HG02642 (cell line): Measurements from ENCODE around the gene DIABLO.
"Not testable (repeated sequence)": the region's sequence is repeated elsewhere in the genome, so short reads cannot be mapped to it uniquely, and the experiment has no call there.

Experiments used
- ATAC-seq: cut with Tn5 transposase; IDR thresholded peaks from one replicate; pipeline ENCODE4 v1.9.1; 2021; ENCODE audit warnings: mild to moderate bottlenecking; ENCODE audit not compliant: unreplicated experiment, poor library complexity

The DIABLO gene

DNA sequence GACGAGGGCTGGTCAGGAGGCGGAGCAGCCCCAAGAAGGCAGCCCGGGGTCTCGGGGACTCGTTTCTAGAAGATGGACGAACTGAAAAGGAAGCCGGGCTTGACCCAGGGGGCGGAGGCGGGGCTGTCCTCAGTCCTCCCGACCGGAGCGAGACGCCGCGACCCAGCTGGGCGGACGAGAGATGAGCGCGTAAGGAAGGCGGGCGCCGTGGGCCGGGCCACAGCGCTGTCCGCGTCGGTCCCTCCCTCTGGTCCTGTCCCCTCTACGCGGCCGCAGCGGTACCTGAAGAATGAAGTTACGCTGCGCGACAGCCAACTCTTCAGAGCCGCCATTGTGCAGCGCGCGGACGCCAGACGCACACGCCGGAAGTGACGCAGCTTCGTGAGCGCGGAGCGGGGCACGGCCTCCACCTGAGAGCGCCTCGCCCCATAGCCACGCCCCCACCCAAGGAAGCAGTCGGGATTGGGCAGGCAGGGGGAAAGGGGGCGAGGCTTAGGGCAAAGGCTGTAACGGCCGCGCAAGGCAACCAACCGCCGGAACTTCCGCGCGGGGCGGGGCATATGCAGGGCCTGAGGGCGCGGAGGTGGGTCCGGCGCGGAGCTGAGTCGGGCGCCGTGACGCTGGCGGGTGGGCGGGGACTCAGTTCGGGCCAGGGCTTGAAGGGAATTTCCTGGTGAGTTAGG lies at the start of gene DIABLO:
Gene DIABLO, minus strand, starts transcription at position 370 of the 683 bp plus-strand sequence. Its CDS starts 38 bp downstream, at position 332.
- ATAC-seq, result peak; percentile 89

DNA sequence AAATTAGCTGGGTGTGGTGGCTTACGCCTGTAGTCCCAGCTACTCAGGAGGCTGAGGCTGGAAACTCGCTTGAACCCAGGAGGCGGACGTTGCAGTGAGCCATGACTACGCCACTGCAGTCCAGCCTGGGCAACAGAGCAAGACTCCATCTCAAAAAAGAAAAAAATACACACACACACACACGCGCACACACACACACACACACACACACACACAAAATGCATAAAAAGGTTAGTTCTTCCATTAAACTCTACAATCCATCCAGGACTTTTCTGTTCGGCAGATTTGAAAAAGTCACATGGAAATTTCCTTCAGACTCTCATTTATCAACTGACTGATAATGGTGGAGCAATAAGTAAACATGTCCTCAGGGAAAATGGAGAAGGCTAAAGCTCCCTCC lies 49.6 kb upstream of the DIABLO start:
- no peak for ATAC-seq

DNA sequence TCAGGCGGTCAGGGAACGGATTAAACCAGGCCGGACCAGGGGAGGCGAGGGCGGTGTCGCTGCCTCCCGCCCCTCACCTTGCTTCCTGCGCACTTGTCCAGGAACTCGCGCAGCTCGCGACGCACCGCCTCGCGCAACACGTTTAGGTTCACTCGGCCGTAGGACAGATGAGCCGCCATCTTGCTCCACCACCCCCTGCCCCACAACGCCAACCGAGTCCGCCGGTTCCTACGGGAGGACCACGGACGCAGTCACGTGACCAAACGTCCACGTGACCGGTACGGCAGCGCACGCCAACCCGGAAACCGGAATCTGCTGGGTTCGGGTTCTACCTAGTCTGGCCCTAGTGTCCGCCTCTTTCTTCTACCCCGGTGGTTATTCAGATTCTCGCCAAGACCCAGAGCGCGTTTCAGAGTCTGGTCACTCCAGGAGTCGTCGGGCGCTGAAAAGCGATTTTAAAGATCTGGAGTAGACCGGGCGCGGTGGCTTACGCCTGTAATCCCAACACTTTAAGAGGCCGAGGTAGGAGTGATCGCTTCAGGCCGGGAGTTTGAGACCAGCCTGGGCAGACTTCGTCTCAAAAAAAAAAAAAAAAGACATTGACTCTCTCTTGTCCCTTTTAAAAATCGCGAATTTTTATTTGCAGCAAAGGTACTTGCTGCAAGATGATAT lies 40.5 kb upstream of the DIABLO start, which contains the start of gene VPS33A:
Gene VPS33A, minus strand, starts transcription at position 265 of the 672 bp plus-strand sequence. Its CDS starts 86 bp downstream, at position 179.
- ATAC-seq, result peak; percentile 90

DNA sequence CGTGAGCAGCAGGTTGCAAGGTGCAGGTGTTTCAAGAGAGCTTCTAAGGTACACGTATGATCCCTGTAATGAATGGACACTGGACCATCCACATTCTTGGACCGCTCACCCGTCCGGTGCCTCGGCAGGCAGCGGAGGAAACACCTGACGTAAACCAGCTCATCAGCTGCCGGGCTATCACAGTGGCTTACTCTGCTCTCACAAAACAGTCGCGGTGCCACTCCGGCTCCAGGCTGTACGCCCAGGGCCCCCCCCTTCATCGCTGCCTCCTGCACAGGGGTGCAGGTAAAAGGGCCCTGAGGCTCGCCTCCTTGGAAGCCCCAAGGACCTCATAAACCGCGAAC lies 40.0 kb upstream of the DIABLO start:
- peak; percentile 37 for ATAC-seq

DNA sequence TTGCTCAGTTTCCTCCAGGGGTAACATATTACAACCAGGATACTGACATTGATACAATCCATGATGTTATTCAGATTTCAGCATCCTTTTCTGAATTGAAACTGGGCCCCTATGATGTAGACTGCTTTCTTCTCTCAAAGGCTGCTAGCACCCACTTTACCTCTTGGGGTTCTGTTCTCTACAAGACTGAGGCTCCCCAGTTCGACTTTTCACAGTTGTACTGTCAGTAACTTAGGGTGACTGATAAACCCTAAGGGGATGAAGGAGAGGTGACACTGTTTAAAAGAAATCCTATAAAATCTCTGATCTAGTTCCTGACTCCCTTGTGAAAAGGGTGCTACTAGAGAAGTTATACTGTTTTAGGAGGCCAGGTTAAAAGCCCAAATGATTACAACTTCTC lies 39.6 kb upstream of the DIABLO start:
- no peak for ATAC-seq

DNA sequence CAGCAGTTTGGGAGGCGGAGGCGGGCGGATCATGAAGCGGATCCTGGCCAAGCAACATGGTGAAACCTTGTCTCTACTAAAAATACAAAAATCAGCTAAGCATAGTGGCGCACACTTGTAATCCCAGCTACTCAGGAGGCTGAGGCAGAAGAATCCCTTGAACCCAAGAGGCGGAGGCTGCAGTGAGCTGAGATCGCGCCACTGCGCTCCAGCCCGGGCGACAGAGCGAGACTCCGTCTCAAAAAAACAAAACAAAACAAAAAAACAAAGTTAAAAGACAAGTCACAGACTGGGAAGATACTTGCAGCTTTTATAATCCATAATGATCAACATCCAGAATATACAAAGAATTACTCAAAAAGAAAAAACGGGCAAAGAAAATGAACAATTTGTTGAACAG lies 34.9 kb upstream of the DIABLO start:
- not testable (repeated sequence) for ATAC-seq

DNA sequence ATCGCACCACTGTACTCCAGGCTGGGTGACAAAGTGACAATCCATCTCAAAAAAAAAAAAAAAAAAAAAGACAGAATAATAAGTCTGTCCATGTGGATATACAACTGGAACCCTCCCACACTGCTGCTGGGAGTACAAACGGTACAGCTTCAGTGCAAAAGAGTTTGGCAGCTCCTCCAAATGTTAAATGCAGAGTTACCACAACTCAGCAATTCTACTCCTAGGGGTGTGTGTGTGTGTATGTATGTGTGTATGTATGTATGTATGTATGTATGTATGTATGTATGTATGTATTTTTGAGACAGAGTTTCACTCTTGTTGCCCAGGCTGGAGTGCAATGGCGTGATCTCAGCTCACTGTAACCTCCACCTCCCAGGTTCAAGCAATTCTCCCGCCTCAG lies 33.1 kb upstream of the DIABLO start:
- not testable (repeated sequence) for ATAC-seq

DNA sequence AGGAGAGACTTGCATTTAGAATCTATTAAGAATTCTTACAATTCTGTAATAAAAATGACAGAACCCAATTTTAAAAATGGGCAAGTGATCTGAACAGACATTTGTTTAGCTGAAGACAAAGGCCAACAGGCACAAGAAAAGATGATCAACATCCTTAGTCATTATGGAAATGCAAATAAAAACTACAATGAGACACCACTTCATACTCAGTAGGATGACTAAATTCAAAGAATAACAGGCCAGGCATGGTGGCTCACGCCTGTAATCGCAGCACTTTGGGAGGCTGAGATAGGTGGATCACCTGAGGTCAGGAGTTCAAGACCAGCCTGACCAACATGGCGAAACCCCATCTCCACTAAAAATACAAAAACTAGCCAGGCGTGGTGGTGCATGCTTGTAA lies 32.6 kb upstream of the DIABLO start:
- ATAC-seq, result not testable (repeated sequence)

DNA sequence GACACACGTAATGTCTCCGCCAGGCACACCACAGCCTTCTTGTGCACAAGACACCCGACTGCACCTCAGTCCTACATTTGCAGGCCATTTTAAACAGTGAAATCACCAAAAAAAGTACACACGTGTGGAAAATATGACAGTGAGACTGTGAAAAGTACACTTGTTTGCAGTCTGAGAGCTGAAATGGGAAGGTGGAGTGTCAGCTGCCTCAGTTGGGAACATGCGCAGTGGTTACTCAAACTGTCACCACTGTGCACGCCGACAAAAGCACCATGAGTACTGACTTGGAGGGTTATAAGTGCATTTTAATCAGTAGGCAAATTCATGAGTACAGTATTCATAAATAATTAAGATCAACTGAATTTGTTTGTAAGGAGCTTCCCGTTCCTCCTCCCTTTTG lies 24.7 kb upstream of the DIABLO start:
- no peak for ATAC-seq

DNA sequence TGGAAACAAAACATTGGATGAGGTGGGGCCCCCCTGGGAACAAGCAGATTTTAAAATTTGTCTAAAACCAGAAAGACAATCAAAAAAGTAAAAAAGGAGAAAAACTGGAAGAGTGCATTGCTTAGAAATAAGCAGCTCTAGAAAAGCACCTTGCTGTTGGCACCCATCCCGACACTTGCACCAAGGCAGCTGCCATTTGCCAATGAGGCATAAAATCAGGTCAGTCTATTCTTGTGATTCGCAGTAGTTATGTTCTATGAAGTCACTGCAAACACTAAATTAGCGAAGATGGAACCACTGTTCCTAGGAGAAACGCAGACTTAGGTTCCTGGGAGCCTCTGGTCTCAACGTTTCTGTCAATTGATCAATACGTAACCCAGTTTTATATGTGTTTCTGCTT lies 24.2 kb upstream of the DIABLO start:
- no peak for ATAC-seq

DNA sequence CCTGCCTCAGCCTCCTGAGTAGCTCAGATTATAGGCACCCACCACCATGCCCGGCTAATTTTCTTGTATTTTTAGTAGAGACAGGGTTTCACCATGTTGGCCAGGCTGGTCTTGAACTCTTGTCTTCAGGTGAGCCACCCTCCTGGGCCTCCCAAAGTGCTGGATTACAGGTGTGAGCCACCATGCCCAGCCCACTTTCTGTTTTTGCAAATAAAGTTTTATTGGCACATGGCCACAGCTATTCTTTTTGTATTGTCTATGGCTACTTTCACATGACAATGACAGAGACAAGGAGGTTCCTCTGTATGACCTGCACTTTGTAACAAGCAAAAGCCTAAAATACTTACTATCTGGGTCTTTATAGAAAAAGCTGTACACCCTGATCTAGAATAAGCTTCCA lies 19.7 kb upstream of the DIABLO start:
- no peak for ATAC-seq

DNA sequence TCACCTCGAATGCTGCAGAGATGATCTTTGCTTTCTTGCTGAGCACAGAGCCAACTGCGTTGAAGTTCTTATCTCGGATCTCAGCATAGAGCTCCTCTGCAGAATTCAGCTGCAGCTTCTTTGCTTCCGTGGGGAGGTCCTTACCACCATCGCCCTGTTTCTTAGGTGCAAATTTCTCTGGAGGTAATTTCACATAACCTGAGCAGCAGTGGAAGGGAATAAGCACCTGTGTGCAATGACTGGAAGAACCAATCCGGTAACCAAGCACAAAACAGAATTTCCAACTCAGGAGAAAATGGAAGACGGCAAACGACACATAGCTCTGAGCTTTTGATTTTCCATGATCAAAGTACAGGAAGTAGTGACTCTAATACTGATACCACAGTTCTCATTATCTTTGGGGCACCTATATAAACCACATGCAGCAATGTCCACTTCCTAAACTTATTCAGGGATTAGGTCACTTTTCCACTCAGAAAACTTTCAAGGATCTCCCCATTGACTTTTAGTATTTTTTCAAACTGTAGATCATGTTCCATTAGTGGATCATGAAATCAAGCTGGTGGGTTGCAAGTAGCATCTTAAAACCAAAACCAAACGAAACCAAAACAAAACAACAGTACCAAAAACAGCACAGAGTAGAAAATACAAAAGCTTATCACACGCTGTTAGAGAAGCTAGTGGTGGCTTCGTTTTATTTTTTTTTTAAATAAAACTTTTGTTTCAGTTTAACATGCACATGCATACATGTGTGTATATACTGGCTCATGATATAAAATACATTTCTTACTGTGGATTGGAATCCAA lies 18.9 kb upstream of the DIABLO start:
- ATAC-seq, result no peak

DNA sequence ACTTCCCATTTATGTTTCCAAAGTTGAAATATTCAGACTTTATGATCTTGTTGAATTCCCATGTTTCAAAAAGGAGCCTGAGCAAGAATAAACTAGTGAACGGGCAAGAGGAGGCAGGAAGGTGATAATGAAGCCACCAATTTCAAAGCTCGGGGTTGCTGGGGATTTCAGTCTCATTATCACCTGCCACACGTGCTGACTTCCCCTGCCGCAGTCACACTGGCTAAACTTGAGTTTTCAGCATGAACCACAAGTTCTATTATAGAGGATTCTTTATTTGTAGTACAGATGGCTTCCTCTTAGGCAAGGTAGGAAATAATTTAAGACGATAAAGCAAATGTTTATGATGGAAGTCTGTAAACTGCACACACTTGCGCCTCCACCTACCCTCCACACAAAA lies 18.1 kb upstream of the DIABLO start:
- ATAC-seq, result no peak

DNA sequence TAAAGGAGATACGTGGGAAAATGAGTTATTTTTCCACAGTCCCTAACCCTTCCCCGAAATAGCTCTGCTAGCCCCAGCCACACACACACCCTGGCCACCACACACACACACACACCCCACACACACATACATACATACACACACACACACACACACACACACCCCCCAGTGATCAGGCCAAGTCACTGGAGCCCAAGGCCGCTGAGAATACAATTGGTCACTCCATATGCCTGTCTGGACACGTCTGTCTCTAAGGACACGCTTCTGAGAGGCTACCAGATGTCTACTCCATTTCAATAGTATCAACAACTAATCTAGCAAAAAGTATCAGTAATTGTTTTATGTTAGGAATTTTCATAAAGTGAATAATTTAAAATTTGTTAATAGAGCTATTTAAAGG lies 13.0 kb upstream of the DIABLO start:
- no peak for ATAC-seq

DNA sequence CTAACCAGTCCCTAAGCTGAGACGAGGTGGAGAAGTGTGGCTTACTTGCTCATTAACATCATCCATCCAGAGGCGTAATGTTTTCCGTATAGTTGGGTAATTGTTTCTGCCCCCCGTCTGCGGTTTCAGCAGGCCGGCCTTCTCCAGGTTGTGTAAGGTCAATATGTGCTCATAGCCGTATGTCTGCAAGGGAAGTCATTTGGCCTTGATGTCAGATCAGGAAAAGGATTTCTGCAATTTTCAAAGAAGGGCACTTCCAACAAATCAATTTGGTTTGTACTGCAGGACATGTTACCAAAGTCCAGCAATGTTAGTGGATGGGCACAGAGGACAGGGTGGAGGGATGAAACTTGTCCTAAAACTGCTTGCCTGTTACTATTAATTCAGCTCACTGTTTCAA lies 9.9 kb upstream of the DIABLO start:
- no peak for ATAC-seq

DNA sequence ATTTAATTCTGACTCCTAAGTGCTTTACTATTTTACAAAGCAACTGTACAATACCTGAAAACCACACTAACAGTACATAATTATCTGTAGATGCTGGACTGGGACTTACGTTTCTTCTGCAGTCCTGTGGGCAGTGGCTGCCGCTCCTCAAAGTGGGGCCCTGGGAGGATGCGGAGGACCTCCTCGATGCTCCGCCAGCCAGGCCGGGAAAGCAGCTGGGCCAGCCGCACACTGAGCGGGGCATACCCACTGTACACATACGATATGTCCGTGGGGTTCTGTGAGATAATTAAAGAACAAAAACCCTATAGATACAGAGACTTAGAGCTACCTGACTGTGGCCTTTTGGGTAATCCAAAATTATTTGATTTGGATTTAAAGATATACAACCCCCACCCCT lies 6.8 kb upstream of the DIABLO start:
- ATAC-seq, result no peak

DNA sequence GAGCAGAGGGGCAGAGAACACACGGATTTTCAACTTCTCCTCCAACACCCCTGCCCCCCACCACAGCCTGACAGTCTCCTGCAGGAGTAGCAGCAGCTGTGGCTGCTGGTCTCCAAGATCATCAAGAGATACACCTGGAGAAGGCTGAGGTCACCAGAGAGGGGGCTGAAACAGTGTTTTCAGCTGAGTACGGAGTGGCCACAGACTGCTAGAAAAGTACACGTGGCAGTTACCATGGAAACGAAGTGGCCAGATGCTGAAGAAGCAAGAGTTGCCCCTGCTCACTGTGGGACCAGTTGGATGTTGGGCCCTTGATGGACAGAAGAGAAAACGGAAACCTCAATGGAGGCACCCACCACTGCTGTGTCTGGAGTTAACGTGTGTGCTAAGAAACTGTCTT lies 4.9 kb upstream of the DIABLO start:
- no peak for ATAC-seq

DNA sequence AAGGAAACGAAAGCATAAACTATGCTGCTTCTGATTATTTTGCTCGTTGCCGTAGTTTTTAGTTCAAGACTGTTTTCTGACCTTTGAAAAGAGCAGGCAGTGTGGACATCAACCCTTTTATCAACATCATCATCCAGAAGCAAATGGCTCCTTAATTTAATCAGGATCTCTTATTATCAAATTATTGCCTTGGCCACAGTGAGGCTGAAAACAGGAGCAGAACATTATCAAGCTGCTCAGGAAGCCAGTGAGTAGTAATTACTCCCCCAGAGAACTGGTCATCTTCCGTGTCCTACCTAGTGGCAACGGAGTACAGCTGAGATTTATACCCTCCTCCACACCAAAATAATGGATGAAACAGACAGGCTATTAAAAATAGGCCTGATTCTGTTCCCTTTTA lies 2.2 kb upstream of the DIABLO start:
- ATAC-seq, result no peak

DNA sequence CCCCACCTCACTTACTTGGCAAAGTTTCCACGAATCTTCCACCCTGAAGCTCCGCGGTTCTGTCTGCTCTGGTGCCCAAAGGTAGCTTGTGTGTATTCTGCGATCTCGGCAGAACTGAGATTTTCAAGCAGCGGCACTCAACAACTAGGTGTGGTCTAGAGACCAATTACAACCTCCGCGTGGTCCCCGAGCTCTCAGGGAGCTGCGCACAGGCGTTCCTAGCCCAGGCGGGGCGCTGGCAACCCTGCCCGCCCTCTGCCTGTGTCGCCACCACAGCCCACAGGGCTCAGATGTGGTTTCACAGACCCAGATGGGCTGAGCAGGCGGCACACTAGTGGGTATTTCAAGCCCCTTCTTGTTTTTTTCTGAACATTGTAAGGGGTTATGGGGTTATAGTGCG lies 1.5 kb upstream of the DIABLO start:
- no peak for ATAC-seq

DNA sequence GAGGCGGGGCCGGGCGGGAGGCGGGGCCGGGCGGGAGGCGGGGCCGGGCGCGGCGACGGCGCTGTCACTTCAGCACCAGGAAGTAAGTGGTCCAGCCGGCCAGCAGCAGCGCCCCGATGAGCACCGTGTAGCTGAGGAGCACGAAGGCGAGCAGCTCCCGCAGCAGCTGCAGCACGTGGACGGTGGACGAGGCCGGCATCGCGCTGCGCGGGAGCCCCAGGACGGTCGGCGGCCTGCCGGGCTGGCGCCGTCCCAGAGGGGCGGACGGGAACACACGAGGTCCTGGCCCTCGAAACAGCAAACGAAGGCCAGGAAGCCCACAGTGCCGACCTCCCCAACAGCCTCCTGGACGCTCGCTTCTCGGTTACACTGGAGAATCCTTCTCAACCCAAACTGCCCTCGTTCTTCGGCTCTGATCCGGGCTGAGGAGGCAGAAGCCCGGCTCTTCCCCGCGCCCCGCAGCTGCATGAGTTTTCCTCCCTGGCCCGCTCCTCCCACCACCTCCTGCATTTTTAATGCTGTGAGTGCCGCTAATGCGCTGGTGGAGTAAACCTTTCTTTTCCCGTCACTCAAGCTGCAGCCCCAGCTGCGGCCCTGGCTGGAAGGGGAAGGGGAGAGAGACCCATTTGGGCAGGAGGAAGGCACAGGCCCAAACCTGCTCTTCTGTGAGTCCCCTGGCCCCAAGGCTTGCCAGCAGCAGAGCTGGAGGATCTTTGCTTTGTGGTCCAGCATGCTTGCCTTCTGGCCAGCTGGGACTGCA lies 694 bp upstream of the DIABLO start:
- no peak for ATAC-seq

DNA sequence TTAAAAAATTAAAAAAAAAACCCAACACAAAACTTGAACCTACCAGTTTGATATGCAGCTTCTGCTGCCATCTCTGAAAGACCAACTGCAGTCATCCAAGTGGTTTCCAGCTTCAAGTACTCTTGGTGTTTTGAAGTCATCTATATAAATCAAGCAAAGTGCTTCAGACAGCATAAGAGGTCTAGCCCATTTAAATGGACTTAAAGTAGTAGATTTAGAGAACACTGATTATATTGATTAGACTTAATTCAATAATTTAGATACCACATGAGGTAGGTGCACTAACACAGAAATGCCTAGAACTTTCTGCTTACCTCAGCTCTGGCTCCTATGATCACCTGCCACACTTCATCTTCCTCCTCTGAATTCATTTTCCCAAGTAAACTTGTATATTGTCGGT lies 9.4 kb downstream of the DIABLO start:
- ATAC-seq, result no peak
